ENCODE data around the gene CRYGA. TPM values are rescaled to one million over a fixed set of nuclear protein-coding genes. Genes with fewer than 3 reads are reported as not detected.
"Not testable (repeated sequence)": the region's sequence is repeated elsewhere in the genome, so short reads cannot be mapped to it uniquely, and the experiment has no call there.

The CRYGA gene
- polyA plus RNA-seq, 3 donors, result not detected

DNA sequence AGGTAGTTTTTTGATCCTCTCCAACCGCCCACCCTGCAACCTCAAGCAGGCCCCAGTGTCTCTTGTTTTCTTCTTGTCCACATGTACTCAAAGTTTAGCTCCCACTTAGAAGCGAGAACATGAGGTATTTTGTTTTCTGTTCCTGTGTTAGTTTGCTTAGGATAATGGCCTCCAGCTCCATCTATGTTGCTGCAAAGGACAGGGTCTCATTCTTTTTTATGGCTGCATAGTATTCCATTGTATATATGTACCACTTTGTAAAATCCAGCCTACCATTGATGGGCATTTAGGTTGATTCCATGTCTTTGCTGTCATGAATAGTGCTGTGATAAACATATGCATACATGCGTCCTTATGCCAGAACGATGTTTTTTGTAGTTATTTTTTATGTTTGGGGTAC lies 36.3 kb downstream of the CRYGA start:
- no peak for DNase-seq

DNA sequence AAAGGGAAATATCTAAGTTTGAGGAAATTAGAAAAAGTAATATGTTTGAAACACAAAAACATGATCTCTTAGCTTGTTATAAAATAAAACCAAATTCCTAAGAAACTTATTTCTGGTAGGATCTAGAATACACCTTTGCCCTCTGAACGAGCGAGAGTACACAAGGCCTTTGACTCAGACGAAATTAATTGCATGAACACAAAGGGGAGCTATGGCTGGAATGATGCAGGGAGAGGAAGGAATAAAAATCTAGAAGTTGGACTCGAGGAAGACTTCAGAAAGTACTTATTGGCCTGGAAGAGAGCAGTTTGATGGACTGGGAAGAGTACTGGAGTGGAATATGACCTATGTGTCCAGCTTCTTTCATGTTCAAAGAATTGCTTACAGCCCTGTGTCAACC lies 38.1 kb downstream of the CRYGA start:
- DNase-seq, result no peak

DNA sequence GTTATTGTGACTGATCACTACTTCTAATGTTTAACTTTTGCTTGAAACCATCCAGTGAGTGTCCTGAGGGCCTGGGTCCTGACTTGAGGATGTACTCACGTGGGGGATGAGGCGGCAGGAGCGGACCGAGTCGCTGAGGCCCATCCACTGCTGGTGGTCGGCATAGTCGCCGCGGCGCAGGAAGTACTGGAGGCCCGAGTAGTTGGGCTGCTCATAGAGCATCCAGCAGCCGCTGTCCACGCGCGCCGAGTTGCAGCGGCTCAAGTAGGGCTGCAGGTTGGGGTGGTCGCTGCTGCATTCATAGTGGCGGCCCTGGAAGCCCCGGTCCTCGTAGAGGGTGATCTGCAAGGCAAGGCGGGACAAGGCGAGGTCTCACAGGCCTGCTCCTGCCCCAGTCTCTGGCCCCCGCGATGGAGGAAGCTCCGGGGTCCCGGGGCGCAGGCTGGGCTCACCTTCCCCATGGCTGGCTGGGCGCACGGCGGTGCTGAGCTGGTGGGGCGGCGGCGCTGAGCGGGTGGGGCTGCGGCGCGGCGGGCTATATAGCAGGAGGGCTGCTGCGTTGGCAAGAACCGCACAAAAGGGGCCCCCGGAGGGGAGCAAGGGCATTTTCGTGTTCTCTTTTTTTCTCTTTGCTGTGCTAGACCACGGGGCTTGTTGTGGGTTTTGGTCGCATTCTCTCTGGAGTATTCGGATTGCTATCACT lies 39.2 kb downstream of the CRYGA start, which contains the start of gene CRYGD:
TSS of gene CRYGD (minus strand) at position 512 of the 703 bp plus-strand sequence. CDS start at position 461, 51 bp downstream.
- DNase-seq, result not testable (repeated sequence)

DNA sequence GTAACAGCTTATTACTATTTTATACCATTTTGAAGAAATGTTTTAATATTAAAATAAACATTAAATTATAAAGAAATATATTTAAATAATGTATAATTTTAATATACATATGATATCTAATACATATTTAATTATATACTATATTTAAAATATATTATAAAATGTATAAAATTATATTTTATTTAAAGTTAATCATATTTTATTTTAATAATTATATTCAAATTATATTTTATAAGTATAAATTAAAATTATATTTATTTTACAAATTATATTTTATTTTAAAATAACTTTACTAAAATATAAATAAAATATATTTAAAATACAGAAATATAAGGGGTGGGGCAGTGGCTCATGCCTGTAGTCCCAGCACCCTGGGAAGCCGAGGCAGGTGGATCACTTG lies 41.1 kb downstream of the CRYGA start:
- no peak for DNase-seq

DNA sequence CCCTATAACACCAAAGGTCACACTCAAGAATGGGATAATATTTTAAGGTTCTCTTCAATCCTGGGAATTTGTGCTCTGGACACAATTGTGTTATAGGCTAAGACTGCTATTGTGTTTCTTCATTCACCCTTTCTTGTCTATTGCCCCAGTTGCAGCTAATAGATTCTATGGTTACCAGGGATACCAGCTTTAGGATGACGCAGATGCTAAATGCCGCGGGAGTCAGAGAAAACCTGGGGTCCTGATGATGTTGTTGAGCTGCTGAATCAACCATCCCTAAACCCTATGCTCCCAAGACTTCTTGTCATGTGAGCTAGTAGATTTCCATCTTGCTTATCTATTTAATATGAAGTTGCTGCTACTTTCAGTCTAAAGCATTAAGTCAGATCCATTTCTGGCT lies 44.5 kb downstream of the CRYGA start:
- DNase-seq, result no peak

DNA sequence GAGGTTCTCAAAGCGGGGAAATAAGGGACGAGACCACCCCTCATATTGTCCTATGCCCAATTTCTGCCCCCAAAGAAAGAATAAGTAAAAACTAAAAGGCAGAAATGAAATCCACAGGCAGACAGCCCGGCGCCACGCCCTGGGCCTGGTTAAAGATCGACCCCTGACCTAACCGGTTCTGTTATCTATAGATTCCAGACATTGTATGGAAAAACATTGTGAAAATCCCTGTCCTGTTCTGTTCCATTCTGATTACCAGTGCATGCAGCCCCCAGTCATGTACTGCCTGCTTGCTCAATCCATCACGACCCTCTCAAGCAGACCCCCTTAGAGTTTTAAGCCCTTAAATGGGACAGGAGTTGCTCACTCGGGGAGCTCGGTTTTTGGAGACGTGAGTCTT lies 46.0 kb downstream of the CRYGA start:
- DNase-seq, result not testable (repeated sequence)

DNA sequence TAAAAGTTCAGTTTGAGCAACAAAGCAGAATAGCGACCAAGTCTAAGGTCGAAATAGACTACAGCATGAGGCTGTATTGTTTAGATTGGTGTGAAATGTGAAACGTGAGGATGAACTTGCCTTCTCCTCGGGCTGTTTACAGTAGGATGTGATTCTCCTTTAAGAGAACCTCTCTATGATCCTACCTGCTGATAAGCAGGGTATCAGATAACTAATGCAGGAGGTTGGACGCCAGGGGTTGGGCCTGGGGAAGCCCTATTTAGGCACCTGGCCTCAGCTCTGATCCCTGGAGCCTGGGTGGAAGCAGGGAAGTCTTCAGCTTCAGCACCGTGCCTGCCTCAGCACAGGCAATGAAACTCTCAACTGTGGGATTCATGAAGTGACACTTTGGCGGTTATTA lies 50.4 kb downstream of the CRYGA start:
- no peak for DNase-seq

DNA sequence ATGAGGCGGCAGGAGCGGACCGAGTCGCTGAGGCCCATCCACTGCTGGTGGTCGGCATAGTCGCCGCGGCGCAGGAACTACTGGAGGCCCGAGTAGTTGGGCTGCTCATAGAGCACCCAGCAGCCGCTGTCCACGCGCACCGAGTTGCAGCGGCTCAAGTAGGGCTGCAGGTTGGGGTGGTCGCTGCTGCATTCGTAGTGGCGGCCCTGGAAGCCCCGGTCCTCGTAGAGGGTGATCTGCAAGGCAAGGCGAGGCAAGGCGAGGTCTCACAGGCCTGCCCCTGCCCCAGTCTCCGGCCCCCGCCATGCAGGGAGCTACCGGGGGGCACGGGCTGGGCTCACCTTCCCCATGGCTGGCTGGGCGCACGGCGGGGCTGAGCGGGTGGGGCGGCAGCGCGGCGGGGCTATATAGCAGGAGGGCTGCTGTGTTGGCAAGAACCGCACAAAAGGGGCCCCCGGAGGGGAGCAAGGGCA lies 51.1 kb downstream of the CRYGA start:
- not testable (repeated sequence) for DNase-seq

Other genes with a start within 250 kb of the CRYGA start
- 10 to 100 TPM; 11.5 to 13.9 (median 12.1) TPM for gene PLEKHM3, start 138.1 kb downstream of the CRYGA start, polyA plus RNA-seq (ENCODE audit: insufficient read length in 3 of 3)
- under 1 TPM in 1 of 3 donors, not detected in 2; 0.26 TPM for gene CRYGD, start 39.1 kb downstream of the CRYGA start, polyA plus RNA-seq (ENCODE audit: insufficient read length in 3 of 3)
- not detected for gene CRYGC, start 33.8 kb downstream of the CRYGA start, polyA plus RNA-seq (ENCODE audit: insufficient read length in 3 of 3)
- gene CRYGB, start 17.4 kb downstream of the CRYGA start, polyA plus RNA-seq (ENCODE audit: insufficient read length in 3 of 3), result not detected
- under 1 TPM; 0.27 to 0.96 (median 0.32) TPM for gene C2orf80, start 26.4 kb upstream of the CRYGA start, polyA plus RNA-seq (ENCODE audit: insufficient read length in 3 of 3)
- gene IDH1, start 91.5 kb upstream of the CRYGA start, polyA plus RNA-seq (ENCODE audit: insufficient read length in 3 of 3), result 100 to 1,000 TPM; 102 to 111 (median 103) TPM
- 10 to 100 TPM; 20.1 to 30.8 (median 28.0) TPM for gene PIKFYVE, start 102.7 kb upstream of the CRYGA start, polyA plus RNA-seq (ENCODE audit: insufficient read length in 3 of 3)
- 10 to 100 TPM; 31.0 to 60.8 (median 56.2) TPM for gene PTH2R, start 243.2 kb upstream of the CRYGA start, polyA plus RNA-seq (ENCODE audit: insufficient read length in 3 of 3)